SK-N-SH treated with all-trans-retinoic acid at 6 μM for 48 hours (cell line): Measurements from ENCODE around the gene PLEKHG4B.

Source experiments
- ATAC-seq: fragments of 200-7000 bp; cut with Tn5 transposase; 3 replicates; pipeline ENCODE4 v1.9.1; 2020; ENCODE audit warnings: mild to moderate bottlenecking, moderate library complexity
- ARNTL ChIP-seq: fragments of 450-650 bp; formaldehyde crosslinking; IDR thresholded peaks from 2 replicates; pipeline ENCODE4 v1.5.0; 2020; ENCODE audit warnings: low read depth, mild to moderate bottlenecking, moderate library complexity, borderline replicate concordance
- CSDC2 ChIP-seq: fragments of 250-450 bp; sonication (Bioruptor Pico); IDR thresholded peaks from 2 replicates; pipeline ENCODE4 v1.5.0; 2020; ENCODE audit warnings: mild to moderate bottlenecking, moderate library complexity
- ESRRG ChIP-seq: fragments of 250-450 bp; sonication (Bioruptor Pico); IDR thresholded peaks from 2 replicates; pipeline ENCODE4 v1.6.1; 2021; ENCODE audit warnings: mild to moderate bottlenecking
- GLIS3 ChIP-seq: fragments of 250-450 bp; sonication (Bioruptor Pico); IDR thresholded peaks from 2 replicates; pipeline ENCODE4 v1.5.0; 2020; ENCODE audit warnings: mild to moderate bottlenecking, moderate library complexity
- ISL1 ChIP-seq: fragments of 250-450 bp; sonication (Bioruptor Pico); IDR thresholded peaks from 2 replicates; pipeline ENCODE4 v2.1.2; 2022; ENCODE audit warnings: mild to moderate bottlenecking, moderate library complexity
- PPARA ChIP-seq: fragments of 250-450 bp; sonication (Bioruptor Pico); IDR thresholded peaks from 2 replicates; pipeline ENCODE4 v1.5.0; 2020; ENCODE audit warnings: mild to moderate bottlenecking, borderline replicate concordance
- SNAI2 ChIP-seq: fragments of 250-450 bp; sonication (Bioruptor Pico); IDR thresholded peaks from 2 replicates; pipeline ENCODE4 v1.5.0; 2020; ENCODE audit warnings: mild to moderate bottlenecking, moderate library complexity
- TCF4 ChIP-seq: fragments of 250-450 bp; sonication (Bioruptor Pico); IDR thresholded peaks from 2 replicates; pipeline ENCODE4 v1.8.0; 2021; ENCODE audit warnings: mild to moderate bottlenecking, moderate library complexity, borderline replicate concordance
- ZC3H10 ChIP-seq: fragments of 250-450 bp; sonication (Bioruptor Pico); IDR thresholded peaks from 2 replicates; pipeline ENCODE4 v1.5.1; 2021; ENCODE audit warnings: mild to moderate bottlenecking, moderate library complexity
- ZFP3 ChIP-seq: fragments of 250-450 bp; sonication (Bioruptor Pico); IDR thresholded peaks from 2 replicates; pipeline ENCODE4 v1.5.0; 2020; ENCODE audit warnings: mild to moderate bottlenecking, moderate library complexity
- ZFP30 ChIP-seq: fragments of 450-650 bp; formaldehyde crosslinking; IDR thresholded peaks from 2 replicates; pipeline ENCODE4 v1.5.0; 2022; ENCODE audit warnings: mild to moderate bottlenecking, moderate library complexity
- ZNF70 ChIP-seq: fragments of 450-650 bp; formaldehyde crosslinking; IDR thresholded peaks from 2 replicates; pipeline ENCODE4 v1.5.0; 2020; ENCODE audit warnings: mild to moderate bottlenecking, moderate library complexity
- ZNF8 ChIP-seq: fragments of 450-650 bp; formaldehyde crosslinking; IDR thresholded peaks from 2 replicates; pipeline ENCODE4 v1.5.0; 2020; ENCODE audit warnings: mild to moderate bottlenecking, moderate library complexity
- TF ChIP-seq, protein P1 (sequence below): fragments of 250-450 bp; sonication (Bioruptor Pico); IDR thresholded peaks from 2 replicates; pipeline ENCODE4 v1.5.0; 2020; ENCODE audit warnings: mild to moderate bottlenecking, moderate library complexity
- TF ChIP-seq, protein P2 (sequence below): fragments of 250-450 bp; sonication (Bioruptor Pico); IDR thresholded peaks from 2 replicates; pipeline ENCODE4 v1.5.1; 2021; ENCODE audit warnings: mild to moderate bottlenecking, moderate library complexity
- TF ChIP-seq, protein P3 (sequence below): fragments of 250-450 bp; sonication (Bioruptor Pico); IDR thresholded peaks from 2 replicates; pipeline ENCODE4 v1.8.0; 2021; ENCODE audit warnings: low read depth, mild to moderate bottlenecking, moderate library complexity, borderline replicate concordance
- TF ChIP-seq, protein P4 (sequence below): fragments of 250-450 bp; sonication (Bioruptor Pico); IDR thresholded peaks from 2 replicates; pipeline ENCODE4 v1.8.0; 2020; ENCODE audit warnings: mild to moderate bottlenecking, moderate library complexity, borderline replicate concordance
- TF ChIP-seq, protein P5 (sequence below): fragments of 250-450 bp; sonication (Bioruptor Pico); IDR thresholded peaks from 2 replicates; pipeline ENCODE4 v1.5.1; 2020; ENCODE audit warnings: low read depth, mild to moderate bottlenecking, moderate library complexity

Gene PLEKHG4B

DNA sequence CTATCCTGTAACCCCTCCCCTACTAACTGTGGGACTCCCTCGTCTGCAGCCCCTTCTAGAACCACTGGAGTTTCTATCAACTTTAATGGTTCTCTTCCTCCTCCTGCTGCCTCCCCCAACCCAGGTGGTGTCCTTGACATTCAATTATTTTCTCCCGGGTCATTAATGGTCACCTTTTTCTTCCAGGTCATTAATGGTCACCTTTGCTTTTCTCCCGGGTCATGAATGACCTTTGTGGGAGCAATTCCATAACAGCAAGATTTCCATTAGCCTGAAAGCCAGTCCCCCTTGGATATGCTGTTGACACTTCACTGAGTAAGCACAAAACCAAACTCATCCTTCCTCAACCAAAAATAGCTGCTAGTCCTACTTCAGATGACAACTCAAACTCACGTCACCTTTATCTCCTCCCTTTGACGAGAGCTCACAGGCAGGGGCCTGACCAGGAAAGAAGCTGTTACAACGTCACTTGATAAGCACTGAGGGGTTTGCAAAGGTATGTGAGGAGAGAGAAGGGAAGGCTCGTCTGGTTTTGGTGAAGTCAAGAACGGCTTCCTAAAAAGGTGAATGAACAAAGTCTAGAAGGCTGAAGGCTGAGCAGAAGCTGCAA lies 115.1 kb downstream of the PLEKHG4B start (continued):
- TF ChIP-seq, protein P1, sequence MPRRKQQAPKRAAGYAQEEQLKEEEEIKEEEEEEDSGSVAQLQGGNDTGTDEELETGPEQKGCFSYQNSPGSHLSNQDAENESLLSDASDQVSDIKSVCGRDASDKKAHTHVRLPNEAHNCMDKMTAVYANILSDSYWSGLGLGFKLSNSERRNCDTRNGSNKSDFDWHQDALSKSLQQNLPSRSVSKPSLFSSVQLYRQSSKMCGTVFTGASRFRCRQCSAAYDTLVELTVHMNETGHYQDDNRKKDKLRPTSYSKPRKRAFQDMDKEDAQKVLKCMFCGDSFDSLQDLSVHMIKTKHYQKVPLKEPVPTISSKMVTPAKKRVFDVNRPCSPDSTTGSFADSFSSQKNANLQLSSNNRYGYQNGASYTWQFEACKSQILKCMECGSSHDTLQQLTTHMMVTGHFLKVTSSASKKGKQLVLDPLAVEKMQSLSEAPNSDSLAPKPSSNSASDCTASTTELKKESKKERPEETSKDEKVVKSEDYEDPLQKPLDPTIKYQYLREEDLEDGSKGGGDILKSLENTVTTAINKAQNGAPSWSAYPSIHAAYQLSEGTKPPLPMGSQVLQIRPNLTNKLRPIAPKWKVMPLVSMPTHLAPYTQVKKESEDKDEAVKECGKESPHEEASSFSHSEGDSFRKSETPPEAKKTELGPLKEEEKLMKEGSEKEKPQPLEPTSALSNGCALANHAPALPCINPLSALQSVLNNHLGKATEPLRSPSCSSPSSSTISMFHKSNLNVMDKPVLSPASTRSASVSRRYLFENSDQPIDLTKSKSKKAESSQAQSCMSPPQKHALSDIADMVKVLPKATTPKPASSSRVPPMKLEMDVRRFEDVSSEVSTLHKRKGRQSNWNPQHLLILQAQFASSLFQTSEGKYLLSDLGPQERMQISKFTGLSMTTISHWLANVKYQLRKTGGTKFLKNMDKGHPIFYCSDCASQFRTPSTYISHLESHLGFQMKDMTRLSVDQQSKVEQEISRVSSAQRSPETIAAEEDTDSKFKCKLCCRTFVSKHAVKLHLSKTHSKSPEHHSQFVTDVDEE, result no peak
- TF ChIP-seq, all 23 proteins: peak for 0

DNA sequence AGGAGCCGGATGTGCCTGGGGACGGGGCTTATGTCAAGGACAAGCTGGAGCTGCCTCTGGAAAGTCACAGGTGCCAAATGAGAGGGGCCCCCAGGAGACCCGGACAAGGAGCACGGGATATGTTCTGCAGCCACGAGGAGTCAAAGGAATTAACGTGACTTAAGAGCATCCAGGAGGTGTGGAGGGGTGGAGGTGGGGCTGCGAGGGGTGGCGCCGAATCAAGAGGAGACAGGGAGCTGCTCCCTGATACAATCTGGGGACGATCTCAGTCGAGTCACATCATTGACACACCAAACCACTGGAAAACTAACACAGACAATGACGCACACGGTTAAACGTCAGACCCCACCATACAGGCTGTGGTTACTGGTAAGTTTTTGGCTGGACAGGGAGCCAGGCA lies 115.6 kb downstream of the PLEKHG4B start:
- TF ChIP-seq ESRRG (CRISPR knock-in tag) (no peak), PPARA (CRISPR knock-in tag) (no peak), ARNTL (CRISPR knock-in tag) (no peak), ZNF70 (CRISPR knock-in tag) (no peak), CSDC2 (CRISPR knock-in tag) (no peak), ISL1 (CRISPR knock-in tag) (no peak), ZNF8 (no peak), ZFP3 (no peak), TCF4 (no peak), ZC3H10 (CRISPR knock-in tag) (no peak), ZFP30 (no peak), GLIS3 (CRISPR knock-in tag) (no peak), SNAI2 (CRISPR knock-in tag) (no peak)
- TF ChIP-seq, protein P2, sequence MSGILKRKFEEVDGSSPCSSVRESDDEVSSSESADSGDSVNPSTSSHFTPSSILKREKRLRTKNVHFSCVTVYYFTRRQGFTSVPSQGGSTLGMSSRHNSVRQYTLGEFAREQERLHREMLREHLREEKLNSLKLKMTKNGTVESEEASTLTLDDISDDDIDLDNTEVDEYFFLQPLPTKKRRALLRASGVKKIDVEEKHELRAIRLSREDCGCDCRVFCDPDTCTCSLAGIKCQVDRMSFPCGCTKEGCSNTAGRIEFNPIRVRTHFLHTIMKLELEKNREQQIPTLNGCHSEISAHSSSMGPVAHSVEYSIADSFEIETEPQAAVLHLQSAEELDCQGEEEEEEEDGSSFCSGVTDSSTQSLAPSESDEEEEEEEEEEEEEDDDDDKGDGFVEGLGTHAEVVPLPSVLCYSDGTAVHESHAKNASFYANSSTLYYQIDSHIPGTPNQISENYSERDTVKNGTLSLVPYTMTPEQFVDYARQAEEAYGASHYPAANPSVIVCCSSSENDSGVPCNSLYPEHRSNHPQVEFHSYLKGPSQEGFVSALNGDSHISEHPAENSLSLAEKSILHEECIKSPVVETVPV (CRISPR knock-in tag), result no peak
- TF ChIP-seq, protein P3, sequence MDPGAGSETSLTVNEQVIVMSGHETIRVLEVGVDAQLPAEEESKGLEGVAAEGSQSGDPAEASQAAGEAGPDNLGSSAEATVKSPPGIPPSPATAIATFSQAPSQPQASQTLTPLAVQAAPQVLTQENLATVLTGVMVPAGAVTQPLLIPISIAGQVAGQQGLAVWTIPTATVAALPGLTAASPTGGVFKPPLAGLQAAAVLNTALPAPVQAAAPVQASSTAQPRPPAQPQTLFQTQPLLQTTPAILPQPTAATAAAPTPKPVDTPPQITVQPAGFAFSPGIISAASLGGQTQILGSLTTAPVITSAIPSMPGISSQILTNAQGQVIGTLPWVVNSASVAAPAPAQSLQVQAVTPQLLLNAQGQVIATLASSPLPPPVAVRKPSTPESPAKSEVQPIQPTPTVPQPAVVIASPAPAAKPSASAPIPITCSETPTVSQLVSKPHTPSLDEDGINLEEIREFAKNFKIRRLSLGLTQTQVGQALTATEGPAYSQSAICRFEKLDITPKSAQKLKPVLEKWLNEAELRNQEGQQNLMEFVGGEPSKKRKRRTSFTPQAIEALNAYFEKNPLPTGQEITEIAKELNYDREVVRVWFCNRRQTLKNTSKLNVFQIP (CRISPR knock-in tag), result no peak
- TF ChIP-seq, protein P1, result no peak
- TF ChIP-seq, protein P4, sequence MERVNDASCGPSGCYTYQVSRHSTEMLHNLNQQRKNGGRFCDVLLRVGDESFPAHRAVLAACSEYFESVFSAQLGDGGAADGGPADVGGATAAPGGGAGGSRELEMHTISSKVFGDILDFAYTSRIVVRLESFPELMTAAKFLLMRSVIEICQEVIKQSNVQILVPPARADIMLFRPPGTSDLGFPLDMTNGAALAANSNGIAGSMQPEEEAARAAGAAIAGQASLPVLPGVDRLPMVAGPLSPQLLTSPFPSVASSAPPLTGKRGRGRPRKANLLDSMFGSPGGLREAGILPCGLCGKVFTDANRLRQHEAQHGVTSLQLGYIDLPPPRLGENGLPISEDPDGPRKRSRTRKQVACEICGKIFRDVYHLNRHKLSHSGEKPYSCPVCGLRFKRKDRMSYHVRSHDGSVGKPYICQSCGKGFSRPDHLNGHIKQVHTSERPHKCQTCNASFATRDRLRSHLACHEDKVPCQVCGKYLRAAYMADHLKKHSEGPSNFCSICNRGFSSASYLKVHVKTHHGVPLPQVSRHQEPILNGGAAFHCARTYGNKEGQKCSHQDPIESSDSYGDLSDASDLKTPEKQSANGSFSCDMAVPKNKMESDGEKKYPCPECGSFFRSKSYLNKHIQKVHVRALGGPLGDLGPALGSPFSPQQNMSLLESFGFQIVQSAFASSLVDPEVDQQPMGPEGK (CRISPR knock-in tag), result no peak
- TF ChIP-seq, protein P5, sequence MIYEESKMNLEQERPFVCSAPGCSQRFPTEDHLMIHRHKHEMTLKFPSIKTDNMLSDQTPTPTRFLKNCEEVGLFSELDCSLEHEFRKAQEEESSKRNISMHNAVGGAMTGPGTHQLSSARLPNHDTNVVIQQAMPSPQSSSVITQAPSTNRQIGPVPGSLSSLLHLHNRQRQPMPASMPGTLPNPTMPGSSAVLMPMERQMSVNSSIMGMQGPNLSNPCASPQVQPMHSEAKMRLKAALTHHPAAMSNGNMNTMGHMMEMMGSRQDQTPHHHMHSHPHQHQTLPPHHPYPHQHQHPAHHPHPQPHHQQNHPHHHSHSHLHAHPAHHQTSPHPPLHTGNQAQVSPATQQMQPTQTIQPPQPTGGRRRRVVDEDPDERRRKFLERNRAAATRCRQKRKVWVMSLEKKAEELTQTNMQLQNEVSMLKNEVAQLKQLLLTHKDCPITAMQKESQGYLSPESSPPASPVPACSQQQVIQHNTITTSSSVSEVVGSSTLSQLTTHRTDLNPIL (CRISPR knock-in tag), result no peak
- no peak for ATAC-seq
